ENCODE measurements around the gene TTLL1. TPM values are rescaled to one million over a fixed set of nuclear protein-coding genes. Genes with fewer than 3 reads are reported as not detected.

Gene TTLL1
- total RNA-seq, 1 donor from 2014 or later, result 9.4 TPM

- peaks cover 37% of the 10 kb centered on the region for H4K20me1 ChIP-seq (ENCODE audit: low read depth)
- peaks cover 99% of the 10 kb centered on the region for H3K79me2 ChIP-seq (ENCODE audit: low read depth)
- H3K27ac Mint-ChIP-seq, result peak overlapping the region; percentile 46
- H3K36me3 ChIP-seq, result no peaks in the 10 kb centered on the region
- H3K27me3 Mint-ChIP-seq (ENCODE audit: insufficient read depth, low read depth), result peaks cover 2% of the 10 kb centered on the region
- no peaks in the 10 kb centered on the region for H3K27me3 ChIP-seq
- H3K9me3 ChIP-seq (ENCODE audit: low read depth), result no peaks in the 10 kb centered on the region
- peaks cover 19% of the 10 kb centered on the region for H3K4me1 Mint-ChIP-seq
- H3K4me1 ChIP-seq, result no peaks in the 10 kb centered on the region
- peaks cover 24% of the 10 kb centered on the region for H3K36me3 Mint-ChIP-seq
- no peak overlapping the region for H3K9ac ChIP-seq
- H3F3A ChIP-seq (ENCODE audit: low read depth), result no peaks in the 10 kb centered on the region
- H3K4me2 ChIP-seq, result no peak overlapping the region
- TF ChIP-seq EZH2 (IDR thresholded peaks at IDR 0.05) (no peak), CTCF (IDR thresholded peaks at IDR 0.05) (no peak), EZH2phosphoT487 (IDR thresholded peaks at IDR 0.05) (no peak)
- no peak overlapping the region for H3K27ac ChIP-seq
- no peak overlapping the region for H2AFZ ChIP-seq (replicated peaks)
- peaks cover 18% of the 10 kb centered on the region for H3K9me3 Mint-ChIP-seq
- no peak overlapping the region for H3K4me3 ChIP-seq
- H3K4me3 Mint-ChIP-seq, result no peak overlapping the region
- DNase-seq (ENCODE audit: low spot score), result no peak
Observed at GRCh38 chr22:42994917-42995562, 94.2 kb downstream of the TTLL1 start.

GRCh38 chr22:42994276-42994916, 94.8 kb downstream of the TTLL1 start:
- H3K4me1 Mint-ChIP-seq, result peaks cover 19% of the 10 kb centered on the region
- H4K20me1 ChIP-seq (ENCODE audit: low read depth), result peaks cover 43% of the 10 kb centered on the region

GRCh38 chr22:42993651-42994275, 95.4 kb downstream of the TTLL1 start:
- Mint-ChIP-seq H3K27me3 (ENCODE audit: insufficient read depth, low read depth) (peaks cover 2% of the 10 kb centered on the region), H3K9me3 (peaks cover 12% of the 10 kb centered on the region), H3K4me3 (no peak overlapping the region), H3K27ac (no peak overlapping the region), H3K36me3 (peaks cover 21% of the 10 kb centered on the region), H3K4me1 (peaks cover 19% of the 10 kb centered on the region)
- Histone ChIP-seq H3K27me3 (no peaks in the 10 kb centered on the region), H3K9me3 (ENCODE audit: low read depth) (no peaks in the 10 kb centered on the region), H3F3A (ENCODE audit: low read depth) (no peaks in the 10 kb centered on the region), H3K36me3 (no peaks in the 10 kb centered on the region), H3K9ac (no peak overlapping the region), H2AFZ (replicated peaks) (no peak overlapping the region), H3K79me2 (ENCODE audit: low read depth) (peaks cover 99% of the 10 kb centered on the region), H3K4me1 (no peaks in the 10 kb centered on the region), H3K4me3 (no peak overlapping the region), H3K4me2 (no peak overlapping the region), H3K27ac (no peak overlapping the region), H4K20me1 (ENCODE audit: low read depth) (peaks cover 50% of the 10 kb centered on the region)
- no peak for TF ChIP-seq EZH2 (IDR thresholded peaks at IDR 0.05)
- no peak for DNase-seq (ENCODE audit: low spot score)

More at GRCh38 chr22:42994276-42994916, 94.8 kb downstream of the TTLL1 start:
- no peak for TF ChIP-seq CTCF (IDR thresholded peaks at IDR 0.05)
- TF ChIP-seq EZH2phosphoT487 (IDR thresholded peaks at IDR 0.05), result no peak
- no peak for TF ChIP-seq EZH2 (IDR thresholded peaks at IDR 0.05)
- Histone ChIP-seq H3K4me3 (no peak overlapping the region), H3K27me3 (no peaks in the 10 kb centered on the region), H3K9me3 (ENCODE audit: low read depth) (no peaks in the 10 kb centered on the region), H3K4me2 (no peak overlapping the region), H3K36me3 (no peaks in the 10 kb centered on the region), H3K79me2 (ENCODE audit: low read depth) (peaks cover 99% of the 10 kb centered on the region), H3K4me1 (no peaks in the 10 kb centered on the region), H2AFZ (replicated peaks) (no peak overlapping the region), H3K9ac (no peak overlapping the region), H3F3A (ENCODE audit: low read depth) (no peaks in the 10 kb centered on the region), H3K27ac (no peak overlapping the region)
- no peak for DNase-seq (ENCODE audit: low spot score)
- Mint-ChIP-seq H3K27ac (peak overlapping the region; percentile 46), H3K36me3 (peaks cover 24% of the 10 kb centered on the region), H3K9me3 (peaks cover 18% of the 10 kb centered on the region), H3K27me3 (ENCODE audit: insufficient read depth, low read depth) (peaks cover 2% of the 10 kb centered on the region), H3K4me3 (no peak overlapping the region)

Measured in neural progenitor cell (in vitro differentiated cells).